HepG2 (cell line): ENCODE results near the gene BCL7A. TPM values are rescaled to one million over a fixed set of nuclear protein-coding genes. Genes with fewer than 3 reads are reported as not detected.
A peak's percentile ranks its signal among the peaks of the same experiment; 100 is the strongest.

Experiments
- CBX5 ChIP-seq: sonication (generic); formaldehyde crosslinking; IDR thresholded peaks from 2 replicates; pipeline ENCODE4 v1.4.0; 2020; ENCODE audit warnings: missing genetic modification reagents, borderline replicate concordance
- ERF ChIP-seq: IDR thresholded peaks from 2 replicates; pipeline ENCODE4 v1.6.1; 2018; ENCODE audit warnings: missing biosample characterization, missing genetic modification reagents
- KAT7 ChIP-seq: IDR thresholded peaks from 2 replicates; pipeline ENCODE4 v1.6.1; 2018; ENCODE audit warnings: borderline replicate concordance, missing compliant biosample characterization
- PAX8 ChIP-seq: sonication (generic); formaldehyde crosslinking; IDR thresholded peaks from 2 replicates; pipeline ENCODE4 v1.8.0; 2022; ENCODE audit warnings: mild to moderate bottlenecking, missing genetic modification reagents, borderline replicate concordance
- SAFB2 ChIP-seq: sonication (generic); formaldehyde crosslinking; IDR thresholded peaks from 2 replicates; pipeline ENCODE4 v1.5.1; 2020; ENCODE audit warnings: missing genetic modification reagents, low read depth, mild to moderate bottlenecking, borderline replicate concordance
- U2AF2 ChIP-seq: fragments of 200-400 bp; formaldehyde crosslinking; IDR thresholded peaks from 2 replicates; pipeline ENCODE4 v1.6.1; 2017; ENCODE audit warnings: low read depth, mild to moderate bottlenecking, low read length
- ZNF180 ChIP-seq: sonication (generic); formaldehyde crosslinking; IDR thresholded peaks from 2 replicates; pipeline ENCODE4 v1.4.0; 2020; ENCODE audit warnings: low read depth, missing genetic modification reagents, borderline replicate concordance
- ZNF256 ChIP-seq: sonication (generic); formaldehyde crosslinking; conservative IDR thresholded peaks from 2 replicates; pipeline ENCODE4 v1.4.0; 2020; ENCODE audit warnings: missing genetic modification reagents
- ZNF274 ChIP-seq: sonication (generic); formaldehyde crosslinking; IDR thresholded peaks from 2 replicates; pipeline ENCODE4 v1.5.1; 2020; ENCODE audit warnings: mild to moderate bottlenecking, missing genetic modification reagents
- polyA plus RNA-seq, 8 experiments: library from polyadenylated mRNA; depleted of rRNA in 3 of 8; stranded (reverse) in 7 of 8; unstranded in 1 of 8; fragments of >200 nt; fragmentation: Illumina TruSeq in 4 of 8; extraction: Trizol in 4 of 8; gene quantifications; 2 replicates each; pipeline versions ENCODE4 v1.2.1 to v1.2.3, GENCODE V29; 2011 to 2016; ENCODE audit warnings: low read depth in 4 of 8, missing spikeins in 1 of 8, mixed read lengths in 1 of 8; ENCODE audit not compliant: insufficient read depth in 1 of 8
- total RNA-seq, 5 experiments: library from RNA; depleted of rRNA; stranded (reverse); fragments of >200 nt; fragmentation: Illumina TruSeq; extraction: Trizol; gene quantifications; 2 replicates each; pipeline ENCODE4 v1.2.3, GENCODE V29; 2016; ENCODE audit warnings: low read depth in 1 of 5
- TF ChIP-seq, protein P1 (sequence below): sonication (generic); formaldehyde crosslinking; IDR thresholded peaks from 2 replicates; pipeline ENCODE4 v1.4.0; 2020; ENCODE audit warnings: missing genetic modification reagents, mild to moderate bottlenecking, borderline replicate concordance
- TF ChIP-seq, protein P2 (sequence below), 2 experiments: sonication (generic) in 1 of 2; formaldehyde crosslinking in 1 of 2; IDR thresholded peaks; 2 replicates each; pipeline versions ENCODE4 v1.5.1 to v1.6.1; 2011 to 2020; ENCODE audit warnings: borderline replicate concordance in 1 of 2, low read depth in 1 of 2, low read length in 1 of 2, mild to moderate bottlenecking in 1 of 2, missing genetic modification reagents in 1 of 2, moderate library complexity in 1 of 2
- TF ChIP-seq, protein P3 (sequence below): sonication (generic); formaldehyde crosslinking; conservative IDR thresholded peaks from 2 replicates; pipeline ENCODE4 v1.4.0; 2020; ENCODE audit warnings: missing genetic modification reagents
- TF ChIP-seq, protein P4 (sequence below): sonication (generic); formaldehyde crosslinking; IDR thresholded peaks from 2 replicates; pipeline ENCODE4 v1.5.1; 2020; ENCODE audit warnings: mild to moderate bottlenecking, missing genetic modification reagents, borderline replicate concordance
- TF ChIP-seq, protein P5 (sequence below): sonication (generic); formaldehyde crosslinking; IDR thresholded peaks from 2 replicates; pipeline ENCODE4 v1.5.0; 2020; ENCODE audit warnings: mild to moderate bottlenecking, low read depth, missing genetic modification reagents, borderline replicate concordance
- TF ChIP-seq, protein P6 (sequence below): sonication (generic); formaldehyde crosslinking; IDR thresholded peaks from 2 replicates; pipeline ENCODE4 v1.8.1; 2023; ENCODE audit warnings: missing genetic modification reagents, mild to moderate bottlenecking, borderline replicate concordance
- TF ChIP-seq, protein P7 (sequence below): sonication (generic); formaldehyde crosslinking; IDR thresholded peaks from 2 replicates; pipeline ENCODE4 v1.4.0; 2020; ENCODE audit warnings: missing genetic modification reagents, borderline replicate concordance

BCL7A gene
- total and polyA plus RNA-seq, 2 of the 13 experiments (the other 11 are each of a cell fraction or from before 2014, with no cell fraction given), result 4.1 to 6.2 TPM

DNA sequence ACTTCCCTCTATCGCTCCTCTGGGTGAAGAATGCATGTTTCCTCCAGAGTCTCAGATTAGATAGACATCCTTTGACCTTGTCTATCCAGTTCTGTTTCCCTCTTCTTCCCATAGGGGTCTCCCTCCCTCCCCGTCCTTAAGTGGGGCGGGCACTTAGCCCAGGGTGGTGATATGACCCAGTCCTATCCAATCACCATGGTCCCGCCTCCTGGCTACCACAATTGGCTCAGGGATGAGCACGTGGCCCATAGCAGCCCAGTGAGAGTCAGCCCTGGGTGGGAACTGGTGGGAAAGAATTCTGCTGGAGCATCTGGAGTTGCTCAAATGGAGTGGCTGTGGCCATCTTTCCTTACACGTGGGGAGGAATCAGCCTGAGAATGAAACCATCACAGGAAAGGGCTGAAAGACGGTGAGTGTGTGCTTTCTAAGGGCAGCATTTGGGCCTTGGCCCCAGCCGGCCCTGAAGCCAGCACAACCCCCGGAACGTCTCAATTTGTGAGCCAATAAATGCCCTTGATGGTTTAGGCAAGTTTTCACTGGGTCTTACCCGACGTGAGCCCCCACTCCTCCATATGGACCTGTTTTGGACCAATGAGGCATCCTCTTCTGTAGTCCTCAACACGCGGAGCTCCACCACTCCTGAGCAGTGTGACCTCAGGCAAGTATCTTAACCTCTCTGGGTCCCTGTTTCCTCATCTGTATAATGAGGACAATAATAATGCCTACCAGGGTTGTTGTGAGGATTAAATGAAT lies 42.5 kb downstream of the BCL7A start (continued):
- TF ChIP-seq, protein P1, sequence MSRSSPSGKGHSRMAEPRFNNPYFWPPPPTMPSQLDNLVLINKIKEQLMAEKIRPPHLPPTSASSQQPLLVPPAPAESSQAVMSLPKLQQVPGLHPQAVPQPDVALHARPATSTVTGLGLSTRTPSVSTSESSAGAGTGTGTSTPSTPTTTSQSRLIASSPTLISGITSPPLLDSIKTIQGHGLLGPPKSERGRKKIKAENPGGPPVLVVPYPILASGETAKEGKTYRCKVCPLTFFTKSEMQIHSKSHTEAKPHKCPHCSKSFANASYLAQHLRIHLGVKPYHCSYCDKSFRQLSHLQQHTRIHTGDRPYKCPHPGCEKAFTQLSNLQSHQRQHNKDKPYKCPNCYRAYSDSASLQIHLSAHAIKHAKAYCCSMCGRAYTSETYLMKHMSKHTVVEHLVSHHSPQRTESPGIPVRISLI, result no peak
- TF ChIP-seq U2AF2 (no peak), SAFB2 (CRISPR knock-in tag) (no peak), CBX5 (no peak), KAT7 (no peak), ZNF256 (CRISPR knock-in tag) (0 out of 2 replicates have a peak, but pooled peaks have one; percentile 22), ZNF180 (CRISPR knock-in tag) (no peak), ERF (CRISPR knock-in tag) (peak; percentile 58), ZNF274 (CRISPR knock-in tag) (no peak), PAX8 (CRISPR knock-in tag) (no peak)
- TF ChIP-seq, protein P2, sequence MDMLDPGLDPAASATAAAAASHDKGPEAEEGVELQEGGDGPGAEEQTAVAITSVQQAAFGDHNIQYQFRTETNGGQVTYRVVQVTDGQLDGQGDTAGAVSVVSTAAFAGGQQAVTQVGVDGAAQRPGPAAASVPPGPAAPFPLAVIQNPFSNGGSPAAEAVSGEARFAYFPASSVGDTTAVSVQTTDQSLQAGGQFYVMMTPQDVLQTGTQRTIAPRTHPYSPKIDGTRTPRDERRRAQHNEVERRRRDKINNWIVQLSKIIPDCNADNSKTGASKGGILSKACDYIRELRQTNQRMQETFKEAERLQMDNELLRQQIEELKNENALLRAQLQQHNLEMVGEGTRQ (IDR thresholded peaks at IDR 0.05; ENCODE audit: low read depth, low read length), result peak; percentile 95
- TF ChIP-seq, protein P2 (CRISPR knock-in tag; IDR thresholded peaks at IDR 0.05; ENCODE audit: borderline replicate concordance), result peak; percentile 99; the same call in 1 of the 2 replicates
- TF ChIP-seq, protein P3, sequence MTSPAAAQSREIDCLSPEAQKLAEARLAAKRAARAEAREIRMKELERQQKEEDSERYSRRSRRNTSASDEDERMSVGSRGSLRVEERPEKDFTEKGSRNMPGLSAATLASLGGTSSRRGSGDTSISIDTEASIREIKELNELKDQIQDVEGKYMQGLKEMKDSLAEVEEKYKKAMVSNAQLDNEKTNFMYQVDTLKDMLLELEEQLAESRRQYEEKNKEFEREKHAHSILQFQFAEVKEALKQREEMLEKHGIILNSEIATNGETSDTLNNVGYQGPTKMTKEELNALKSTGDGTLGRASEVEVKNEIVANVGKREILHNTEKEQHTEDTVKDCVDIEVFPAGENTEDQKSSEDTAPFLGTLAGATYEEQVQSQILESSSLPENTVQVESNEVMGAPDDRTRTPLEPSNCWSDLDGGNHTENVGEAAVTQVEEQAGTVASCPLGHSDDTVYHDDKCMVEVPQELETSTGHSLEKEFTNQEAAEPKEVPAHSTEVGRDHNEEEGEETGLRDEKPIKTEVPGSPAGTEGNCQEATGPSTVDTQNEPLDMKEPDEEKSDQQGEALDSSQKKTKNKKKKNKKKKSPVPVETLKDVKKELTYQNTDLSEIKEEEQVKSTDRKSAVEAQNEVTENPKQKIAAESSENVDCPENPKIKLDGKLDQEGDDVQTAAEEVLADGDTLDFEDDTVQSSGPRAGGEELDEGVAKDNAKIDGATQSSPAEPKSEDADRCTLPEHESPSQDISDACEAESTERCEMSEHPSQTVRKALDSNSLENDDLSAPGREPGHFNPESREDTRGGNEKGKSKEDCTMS (CRISPR knock-in tag), result no peak
- TF ChIP-seq, protein P4, sequence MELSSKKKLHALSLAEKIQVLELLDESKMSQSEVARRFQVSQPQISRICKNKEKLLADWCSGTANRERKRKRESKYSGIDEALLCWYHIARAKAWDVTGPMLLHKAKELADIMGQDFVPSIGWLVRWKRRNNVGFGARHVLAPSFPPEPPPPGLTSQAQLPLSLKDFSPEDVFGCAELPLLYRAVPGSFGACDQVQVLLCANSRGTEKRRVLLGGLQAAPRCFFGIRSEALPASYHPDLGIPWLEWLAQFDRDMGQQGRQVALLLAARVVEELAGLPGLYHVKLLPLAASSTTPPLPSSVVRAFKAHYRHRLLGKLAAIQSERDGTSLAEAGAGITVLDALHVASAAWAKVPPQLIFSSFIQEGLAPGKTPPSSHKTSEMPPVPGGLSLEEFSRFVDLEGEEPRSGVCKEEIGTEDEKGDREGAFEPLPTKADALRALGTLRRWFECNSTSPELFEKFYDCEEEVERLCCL (CRISPR knock-in tag), result no peak
- TF ChIP-seq, protein P5, sequence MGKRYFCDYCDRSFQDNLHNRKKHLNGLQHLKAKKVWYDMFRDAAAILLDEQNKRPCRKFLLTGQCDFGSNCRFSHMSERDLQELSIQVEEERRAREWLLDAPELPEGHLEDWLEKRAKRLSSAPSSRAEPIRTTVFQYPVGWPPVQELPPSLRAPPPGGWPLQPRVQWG (CRISPR knock-in tag), result no peak
- TF ChIP-seq, protein P6, sequence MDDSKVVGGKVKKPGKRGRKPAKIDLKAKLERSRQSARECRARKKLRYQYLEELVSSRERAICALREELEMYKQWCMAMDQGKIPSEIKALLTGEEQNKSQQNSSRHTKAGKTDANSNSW (CRISPR knock-in tag), result no peak
- TF ChIP-seq, protein P7, sequence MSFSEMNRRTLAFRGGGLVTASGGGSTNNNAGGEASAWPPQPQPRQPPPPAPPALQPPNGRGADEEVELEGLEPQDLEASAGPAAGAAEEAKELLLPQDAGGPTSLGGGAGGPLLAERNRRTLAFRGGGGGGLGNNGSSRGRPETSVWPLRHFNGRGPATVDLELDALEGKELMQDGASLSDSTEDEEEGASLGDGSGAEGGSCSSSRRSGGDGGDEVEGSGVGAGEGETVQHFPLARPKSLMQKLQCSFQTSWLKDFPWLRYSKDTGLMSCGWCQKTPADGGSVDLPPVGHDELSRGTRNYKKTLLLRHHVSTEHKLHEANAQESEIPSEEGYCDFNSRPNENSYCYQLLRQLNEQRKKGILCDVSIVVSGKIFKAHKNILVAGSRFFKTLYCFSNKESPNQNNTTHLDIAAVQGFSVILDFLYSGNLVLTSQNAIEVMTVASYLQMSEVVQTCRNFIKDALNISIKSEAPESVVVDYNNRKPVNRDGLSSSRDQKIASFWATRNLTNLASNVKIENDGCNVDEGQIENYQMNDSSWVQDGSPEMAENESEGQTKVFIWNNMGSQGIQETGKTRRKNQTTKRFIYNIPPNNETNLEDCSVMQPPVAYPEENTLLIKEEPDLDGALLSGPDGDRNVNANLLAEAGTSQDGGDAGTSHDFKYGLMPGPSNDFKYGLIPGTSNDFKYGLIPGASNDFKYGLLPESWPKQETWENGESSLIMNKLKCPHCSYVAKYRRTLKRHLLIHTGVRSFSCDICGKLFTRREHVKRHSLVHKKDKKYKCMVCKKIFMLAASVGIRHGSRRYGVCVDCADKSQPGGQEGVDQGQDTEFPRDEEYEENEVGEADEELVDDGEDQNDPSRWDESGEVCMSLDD (CRISPR knock-in tag), result no peak
